Fibroblast of lung (primary cell): Measurements from ENCODE around the gene IL17RB.

Experiments
- CTCF ChIP-seq, 2 donors: IDR thresholded peaks in 1 of 2; conservative IDR thresholded peaks in 1 of 2; 1 replicate in 1 of 2; 2 replicates in 1 of 2; pipeline ENCODE4 v1.5.1; 2011 to 2012; ENCODE audit warnings: low read length in 2 of 2, control low read depth in 1 of 2, inconsistent platforms in 1 of 2, low read depth in 1 of 2, mild to moderate bottlenecking in 1 of 2
- EZH2 ChIP-seq: IDR thresholded peaks from 2 replicates; pipeline ENCODE4 v1.5.1; 2012; ENCODE audit warnings: low read length, control low read depth, mild to moderate bottlenecking; ENCODE audit errors: missing control alignments

GRCh38 chr3:53815651-53816050 lies 30.7 kb upstream of the IL17RB start:
- TF ChIP-seq CTCF (conservative IDR thresholded peaks at IDR 0.05 in 1 of 2, IDR thresholded peaks at IDR 0.05 in 1 of 2; ENCODE audit: low read depth in 1 of 2, low read length in 2 of 2) (no peak), EZH2 (no peak)
